HG03095 (cell line): ENCODE data around the gene NIPAL3.
"Not testable (repeated sequence)": the region's sequence is repeated elsewhere in the genome, so short reads cannot be mapped to it uniquely, and the experiment has no call there.

Experiments
- ATAC-seq: cut with Tn5 transposase; IDR thresholded peaks from one replicate; pipeline ENCODE4 v1.9.1; 2021; ENCODE audit warnings: moderate library complexity; ENCODE audit not compliant: unreplicated experiment

The NIPAL3 gene

DNA sequence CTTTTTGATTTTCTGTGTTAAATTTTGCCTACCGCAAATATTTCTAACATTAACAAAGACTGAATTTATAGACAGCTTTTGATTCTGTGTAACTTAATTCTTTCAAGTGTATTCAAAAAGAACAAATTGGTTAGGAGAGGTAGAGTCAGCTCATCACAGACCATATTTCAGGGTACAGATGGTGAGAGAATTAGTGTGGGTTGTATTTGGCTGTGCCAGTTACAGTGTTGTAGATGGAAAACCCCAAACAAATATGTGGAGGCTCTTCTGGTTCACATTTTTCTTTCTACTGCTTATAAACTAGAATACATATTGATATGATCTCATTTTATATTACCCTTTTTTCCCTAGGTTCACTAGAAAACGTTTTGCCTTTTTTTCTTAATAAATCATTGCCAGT, 98.1 kb downstream of the NIPAL3 start:
- no peak for ATAC-seq

DNA sequence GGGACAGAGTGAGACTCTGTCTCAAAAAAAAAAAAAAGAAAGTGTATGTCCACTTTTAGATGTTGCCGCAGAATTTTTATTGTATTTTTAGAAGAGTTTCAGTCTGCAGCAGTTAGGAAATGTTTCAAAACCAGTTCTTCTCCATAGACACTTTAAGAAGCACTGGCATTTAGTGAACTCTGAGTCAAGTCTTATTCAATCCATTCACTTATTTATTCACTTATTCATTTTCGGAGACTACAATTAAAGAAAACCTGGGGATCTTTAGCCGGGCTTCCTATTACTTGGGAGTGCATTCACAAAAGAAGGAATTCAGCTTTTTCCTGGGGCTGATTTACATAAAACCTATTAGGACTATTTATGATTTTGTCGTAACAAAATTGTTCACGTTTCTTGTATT, 99.3 kb downstream of the NIPAL3 start:
- no peak for ATAC-seq

DNA sequence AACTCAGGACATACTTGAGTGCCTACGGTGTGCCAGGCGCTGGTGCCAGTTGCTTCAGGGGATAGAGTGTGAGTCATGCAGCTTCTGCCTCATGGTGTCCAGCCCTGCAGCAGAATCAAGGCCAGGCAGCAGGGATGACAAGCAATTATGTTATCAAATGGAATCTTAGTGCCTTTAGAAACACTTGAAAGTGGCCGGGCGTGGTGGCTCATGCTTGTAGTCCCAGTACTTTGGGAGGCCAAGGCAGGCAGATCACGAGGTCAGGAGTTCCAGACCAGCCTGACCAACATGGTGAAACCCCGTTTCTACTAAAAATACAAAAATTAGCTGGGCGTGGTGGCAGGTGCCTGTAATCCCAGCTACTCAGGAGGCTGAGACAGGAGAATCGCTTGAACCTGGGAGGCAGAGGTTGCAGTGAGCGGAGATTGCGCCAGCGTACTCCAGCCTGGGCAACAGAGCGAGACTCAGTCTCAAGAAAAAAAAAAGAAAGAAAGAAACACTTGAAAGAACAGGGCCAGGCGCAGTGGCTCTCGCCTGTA, 100.1 kb downstream of the NIPAL3 start:
- ATAC-seq: not testable (repeated sequence)

DNA sequence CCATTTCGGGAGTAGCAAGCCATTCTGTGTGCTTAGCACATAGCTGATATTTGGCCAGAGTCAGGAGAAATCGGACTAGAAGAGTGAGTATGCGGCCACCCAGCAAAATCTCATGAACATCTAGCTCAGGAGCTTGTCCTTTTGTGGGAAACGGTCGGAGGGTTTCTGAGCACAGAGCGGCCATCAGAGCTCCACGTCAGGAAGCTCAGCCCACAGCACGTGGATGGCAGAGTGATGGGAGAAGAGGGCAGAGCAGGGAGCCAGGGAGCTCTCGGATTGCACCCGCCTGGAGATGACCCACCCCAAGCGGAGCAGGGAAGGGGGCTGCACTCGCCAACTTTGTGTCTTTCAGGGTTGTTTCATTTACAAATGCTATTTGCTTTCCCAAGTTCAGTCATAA, 100.9 kb downstream of the NIPAL3 start:
- ATAC-seq: no peak

DNA sequence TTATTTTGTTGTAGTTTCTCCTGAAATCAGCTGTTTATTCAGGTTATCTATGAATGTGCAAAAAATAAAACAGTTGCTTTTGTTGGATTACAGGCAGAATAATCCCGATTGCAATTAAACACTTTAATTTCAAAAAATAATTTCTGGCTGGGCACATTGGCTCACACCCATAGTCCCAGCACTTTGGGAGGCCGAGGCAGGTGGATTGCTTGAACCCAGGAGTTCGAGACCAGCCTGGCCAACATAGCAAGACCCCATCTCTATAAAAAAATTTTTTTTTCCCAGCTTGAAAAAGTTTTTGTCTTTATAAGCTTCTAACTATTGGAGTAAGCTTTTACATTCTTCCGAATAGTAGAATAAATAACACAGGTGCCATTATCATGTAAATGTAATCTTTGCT, 102.3 kb downstream of the NIPAL3 start:
- ATAC-seq: no peak

DNA sequence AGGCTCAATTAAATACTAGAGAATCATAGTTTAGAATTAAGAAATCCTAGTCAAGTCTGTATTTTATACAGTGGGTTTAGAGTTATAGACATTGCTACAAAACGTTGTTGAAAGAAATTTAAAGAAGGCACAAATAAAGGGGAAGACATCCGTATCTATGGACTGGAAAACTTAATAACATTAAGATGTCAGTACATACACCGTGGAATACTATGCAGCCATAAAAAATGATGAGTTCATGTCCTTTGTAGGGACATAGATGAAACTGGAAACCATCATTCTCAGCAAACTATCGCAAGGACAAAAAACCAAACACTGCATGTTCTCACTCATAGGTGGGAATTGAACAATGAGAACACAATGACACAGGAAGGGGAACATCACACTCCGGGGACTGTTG, 104.7 kb downstream of the NIPAL3 start:
- not testable (repeated sequence) for ATAC-seq
